CD14-positive monocyte (primary cell): ENCODE data around the gene ZEB2. TPM values are rescaled to one million over a fixed set of nuclear protein-coding genes. Genes with fewer than 3 reads are reported as not detected.
A peak's percentile ranks its signal among the peaks of the same experiment; 100 is the strongest.

ENCODE experiments used
- DNase-seq, 3 donors: peaks; one replicate each; pipeline ENCODE4 v3.0.0-alpha.2; 2011 to 2022
- H2AFZ ChIP-seq: 2 replicates; pipeline ENCODE4 v1.6.0; 2012; ENCODE audit warnings: mild to moderate bottlenecking, low read depth, low read length, inconsistent platforms; ENCODE audit not compliant: insufficient read depth, poor library complexity, severe bottlenecking
- H3K27ac ChIP-seq, 2 donors: 1 replicate in 1 of 2; 2 replicates in 1 of 2; pipeline ENCODE4 v1.5.1; 2012 to 2013; ENCODE audit warnings: low read length in 2 of 2, control low read depth in 1 of 2, inconsistent platforms in 1 of 2, low read depth in 1 of 2, mild to moderate bottlenecking in 1 of 2
- H3K27me3 ChIP-seq, 2 donors: one replicate each; pipeline versions ENCODE4 v1.6.0 to v1.6.1; 2011 to 2013; ENCODE audit warnings: low read length in 2 of 2; ENCODE audit not compliant: control insufficient read depth in 2 of 2, insufficient read depth in 2 of 2
- H3K36me3 ChIP-seq, 2 donors: replicated peaks in 1 of 2; 1 replicate in 1 of 2; 2 replicates in 1 of 2; pipeline versions ENCODE4 v1.5.1 to v1.6.1; 2012 to 2013; ENCODE audit warnings: low read length in 2 of 2, control low read depth in 1 of 2, inconsistent platforms in 1 of 2, mild to moderate bottlenecking in 1 of 2; ENCODE audit not compliant: insufficient read depth in 2 of 2, control insufficient read depth in 1 of 2
- H3K4me1 ChIP-seq, 2 donors: 1 replicate in 1 of 2; 2 replicates in 1 of 2; pipeline versions ENCODE4 v1.5.1 to v1.6.1; 2012 to 2013; ENCODE audit warnings: low read length in 2 of 2, control low read depth in 1 of 2, inconsistent platforms in 1 of 2, mild to moderate bottlenecking in 1 of 2, moderate library complexity in 1 of 2; ENCODE audit not compliant: insufficient read depth in 2 of 2, control insufficient read depth in 1 of 2
- H3K4me2 ChIP-seq: replicated peaks from 2 replicates; pipeline ENCODE3; 2012; ENCODE audit warnings: low read length, moderate library complexity, mild to moderate bottlenecking; ENCODE audit not compliant: poor library complexity, severe bottlenecking; ENCODE audit errors: extremely low read depth
- H3K4me3 ChIP-seq, 3 experiments: fragments of 200-600 bp in 1 of 3; sonication (generic) in 1 of 3; replicated peaks in 1 of 3; 1 replicate in 2 of 3; 2 replicates in 1 of 3; pipeline ENCODE4 v1.5.1; 2011 to 2013; ENCODE audit warnings: low read length in 3 of 3, mild to moderate bottlenecking in 3 of 3, control low read depth in 2 of 3, low read depth in 2 of 3, inconsistent platforms in 1 of 3, moderate library complexity in 1 of 3
- H3K79me2 ChIP-seq: 2 replicates; pipeline ENCODE4 v1.6.0; 2012; ENCODE audit warnings: mild to moderate bottlenecking, control low read depth, inconsistent platforms, low read length, moderate library complexity; ENCODE audit not compliant: insufficient read depth
- H3K9ac ChIP-seq: 2 replicates; pipeline ENCODE4 v1.6.0; 2017; ENCODE audit warnings: low read length, mild to moderate bottlenecking; ENCODE audit not compliant: insufficient read depth, poor library complexity, severe bottlenecking
- H3K9me3 ChIP-seq, 2 donors: replicated peaks in 1 of 2; 1 replicate in 1 of 2; 2 replicates in 1 of 2; pipeline versions ENCODE4 v1.5.1 to v1.6.1; 2012 to 2013; ENCODE audit warnings: low read length in 2 of 2, control low read depth in 1 of 2; ENCODE audit not compliant: control insufficient read depth in 1 of 2, insufficient read depth in 1 of 2
- H4K20me1 ChIP-seq: 2 replicates; pipeline ENCODE4 v1.6.0; 2012; ENCODE audit warnings: mild to moderate bottlenecking, low read length, control low read depth, moderate library complexity; ENCODE audit not compliant: insufficient read depth
- H3K27ac Mint-ChIP-seq, 7 donors: one replicate each; pipeline ENCODE4 v1.8.0; 2020; ENCODE audit warnings: mild to moderate bottlenecking in 7 of 7, mixed read lengths in 7 of 7, moderate library complexity in 6 of 7, inconsistent platforms in 2 of 7
- H3K27me3 Mint-ChIP-seq, 3 donors: one replicate each; pipeline ENCODE4 v1.8.0; 2021 to 2022; ENCODE audit warnings: low read depth in 3 of 3, mild to moderate bottlenecking in 3 of 3, mixed read lengths in 3 of 3, moderate library complexity in 3 of 3, inconsistent platforms in 1 of 3
- H3K36me3 Mint-ChIP-seq, 2 donors: one replicate each; pipeline ENCODE4 v1.8.0; 2020; ENCODE audit warnings: mixed read lengths in 2 of 2, inconsistent platforms in 1 of 2, mild to moderate bottlenecking in 1 of 2
- H3K4me1 Mint-ChIP-seq: one replicate; pipeline ENCODE4 v1.8.0; 2020; ENCODE audit warnings: mild to moderate bottlenecking, mixed read lengths
- H3K4me3 Mint-ChIP-seq, 2 donors: one replicate each; pipeline ENCODE4 v1.8.0; 2020; ENCODE audit warnings: mild to moderate bottlenecking in 2 of 2, mixed read lengths in 2 of 2, moderate library complexity in 1 of 2
- H3K9me3 Mint-ChIP-seq, 7 donors: one replicate each; pipeline ENCODE4 v1.8.0; 2020 to 2022; ENCODE audit warnings: mixed read lengths in 7 of 7, mild to moderate bottlenecking in 6 of 7, moderate library complexity in 6 of 7, inconsistent platforms in 2 of 7
- CTCF ChIP-seq: fragments of 200-600 bp; IDR thresholded peaks from one replicate; pipeline ENCODE4 v1.8.0; 2022; ENCODE audit warnings: antibody characterized with exemption, mild to moderate bottlenecking
- WGBS: methylation state at CpG from one replicate; pipeline ENCODE4 v1.1.5; 2013; ENCODE audit warnings: missing lambda C conversion rate; ENCODE audit not compliant: insufficient coverage; 5-methylcytosine and 5-hydroxymethylcytosine counted together
- intact Hi-C, 2 donors: fragments of 100-400 bp; cut with micrococcal nuclease; formaldehyde crosslinking; loops; one replicate each; pipeline versions ENCODE4 v1.15.0 to v1.15.1; 2023
- polyA plus RNA-seq, 3 donors: library from polyadenylated mRNA; depleted of rRNA in 1 of 3; unstranded in 2 of 3; stranded (reverse) in 1 of 3; fragments of 300-500 nt in 2 of 3; fragments of >200 nt in 1 of 3; fragmentation: Illumina TruSeq in 2 of 3; gene quantifications; 1 replicate in 2 of 3; 2 replicates in 1 of 3; pipeline ENCODE4 v1.2.3, GENCODE V29; 2012 to 2021

ZEB2 gene
- polyA plus RNA-seq, 3 donors = 76.8 to 325 (median 93.8) TPM

GRCh38 chr2:144376926-144377325 lies 143.0 kb downstream of the ZEB2 start:
- intact Hi-C loops = no loop called here
- Histone ChIP-seq H3K4me3 (no peak overlapping the region), H3K79me2 (no peaks in the 10 kb centered on the region), H3K36me3 (no peaks in the 10 kb centered on the region), H4K20me1 (peaks cover 8% of the 10 kb centered on the region), H2AFZ (no peak overlapping the region), H3K27ac (no peak overlapping the region), H3K27me3 (no peaks in the 10 kb centered on the region), H3K9me3 (no peaks in the 10 kb centered on the region), H3K4me1 (peaks cover 55 to 82% of the 10 kb centered on the region in 2 donors), H3K4me2 (no peak overlapping the region), H3K9ac (no peak overlapping the region)
- Mint-ChIP-seq H3K9me3 (no peaks in the 10 kb centered on the region), H3K4me1 (peaks cover 81% of the 10 kb centered on the region), H3K36me3 (no peaks in the 10 kb centered on the region), H3K27me3 (peaks cover 0 to 5% (median 2%) of the 10 kb centered on the region in 3 donors), H3K27ac (peak overlapping the region in 3 of 7 donors; percentile 5 to 34 (median 28)), H3K4me3 (no peak overlapping the region)
- no peak for DNase-seq
- TF ChIP-seq CTCF = no peak
- WGBS = 100% methylated on average over 2 of the region's 2 CpGs

DNA sequence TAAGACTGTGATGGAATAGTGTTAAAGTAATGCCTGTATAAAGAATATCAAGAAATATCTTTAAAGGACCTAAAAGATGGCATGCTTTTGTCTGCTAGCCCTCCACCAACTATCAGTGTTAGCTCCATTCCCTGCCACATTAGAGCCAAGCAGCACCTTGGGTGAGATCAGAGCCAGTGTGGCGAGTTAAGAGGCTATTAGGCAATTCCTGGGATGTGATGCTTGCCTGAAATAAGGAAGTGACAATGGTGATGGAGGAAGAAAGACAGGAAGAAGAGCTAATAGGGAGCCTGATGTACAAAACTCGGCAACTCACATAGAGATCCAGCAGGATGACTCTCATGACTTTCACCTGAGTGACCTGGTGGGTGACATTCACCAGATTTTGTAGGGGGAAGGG lies 143.5 kb downstream of the ZEB2 start:
- H4K20me1 ChIP-seq = peaks cover 3% of the 10 kb centered on the region
- peaks cover 55 to 79% of the 10 kb centered on the region in 2 donors for H3K4me1 ChIP-seq
- peaks cover 0 to 5% (median 2%) of the 10 kb centered on the region in 3 donors for H3K27me3 Mint-ChIP-seq
- H3K79me2 ChIP-seq = no peaks in the 10 kb centered on the region
- no peak overlapping the region for H3K4me3 ChIP-seq
- H3K9ac ChIP-seq = no peak overlapping the region
- TF ChIP-seq CTCF = no peak
- H3K4me1 Mint-ChIP-seq = peaks cover 80% of the 10 kb centered on the region
- H3K36me3 ChIP-seq = no peaks in the 10 kb centered on the region
- DNase-seq = peak; percentile 48 to 85 (median 69)
- H3K9me3 Mint-ChIP-seq = no peaks in the 10 kb centered on the region
- H3K27me3 ChIP-seq = no peaks in the 10 kb centered on the region
- WGBS = 19% methylated on average over 2 of the region's 2 CpGs
- no peaks in the 10 kb centered on the region for H3K36me3 Mint-ChIP-seq
- H2AFZ ChIP-seq = no peak overlapping the region
- H3K27ac ChIP-seq = no peak overlapping the region
- H3K27ac Mint-ChIP-seq = peak overlapping the region in 3 of 7 donors; percentile 5 to 34 (median 28)
- H3K4me3 Mint-ChIP-seq = no peak overlapping the region
- H3K4me2 ChIP-seq = no peak overlapping the region
- H3K9me3 ChIP-seq = no peaks in the 10 kb centered on the region
- intact Hi-C loops = no loop called here
